HepG2 (cell line): Measurements from ENCODE around the gene TNP2. TPM values are rescaled to one million over a fixed set of nuclear protein-coding genes. Genes with fewer than 3 reads are reported as not detected.

Experiments
- HIVEP1 ChIP-seq: sonication (generic); formaldehyde crosslinking; IDR thresholded peaks from 2 replicates; pipeline ENCODE4 v1.4.0; 2020; ENCODE audit warnings: mild to moderate bottlenecking, missing genetic modification reagents
- KDM2A ChIP-seq: sonication (generic); formaldehyde crosslinking; IDR thresholded peaks from 2 replicates; pipeline ENCODE4 v1.4.0; 2020; ENCODE audit warnings: low read depth, missing genetic modification reagents, borderline replicate concordance
- NKX3-1 ChIP-seq: sonication (generic); formaldehyde crosslinking; IDR thresholded peaks from 2 replicates; pipeline ENCODE4 v1.5.0; 2020; ENCODE audit warnings: missing genetic modification reagents
- ONECUT2 ChIP-seq: sonication (generic); formaldehyde crosslinking; IDR thresholded peaks from 2 replicates; pipeline ENCODE4 v1.4.0; 2020; ENCODE audit warnings: missing genetic modification reagents
- SMARCE1 ChIP-seq: fragments of 450-650 bp; IDR thresholded peaks from 2 replicates; pipeline ENCODE4 v1.6.1; 2017; ENCODE audit warnings: borderline replicate concordance
- SPEN ChIP-seq: sonication (generic); formaldehyde crosslinking; IDR thresholded peaks from 2 replicates; pipeline ENCODE4 v1.5.1; 2020; ENCODE audit warnings: low read depth, mild to moderate bottlenecking, missing genetic modification reagents
- STAT5B ChIP-seq: sonication (generic); formaldehyde crosslinking; IDR thresholded peaks from 2 replicates; pipeline ENCODE4 v1.4.0; 2020; ENCODE audit warnings: missing genetic modification reagents
- ZKSCAN1 ChIP-seq: fragments of 150-350 bp; IDR thresholded peaks from 2 replicates; pipeline ENCODE4 v1.6.1; 2014; ENCODE audit warnings: low read length
- ZNF326 ChIP-seq: sonication (generic); formaldehyde crosslinking; IDR thresholded peaks from 2 replicates; pipeline ENCODE4 v1.4.0; 2020; ENCODE audit warnings: missing genetic modification reagents, borderline replicate concordance
- ZNF569 ChIP-seq: sonication (generic); formaldehyde crosslinking; IDR thresholded peaks from 2 replicates; pipeline ENCODE4 v1.5.0; 2020; ENCODE audit warnings: mild to moderate bottlenecking, missing genetic modification reagents, moderate library complexity, borderline replicate concordance
- polyA plus RNA-seq, 8 experiments: library from polyadenylated mRNA; depleted of rRNA in 3 of 8; stranded (reverse) in 7 of 8; unstranded in 1 of 8; fragments of >200 nt; fragmentation: Illumina TruSeq in 4 of 8; extraction: Trizol in 4 of 8; gene quantifications; 2 replicates each; pipeline versions ENCODE4 v1.2.1 to v1.2.3, GENCODE V29; 2011 to 2016; ENCODE audit warnings: low read depth in 4 of 8, missing spikeins in 1 of 8, mixed read lengths in 1 of 8; ENCODE audit not compliant: insufficient read depth in 1 of 8
- total RNA-seq, 5 experiments: library from RNA; depleted of rRNA; stranded (reverse); fragments of >200 nt; fragmentation: Illumina TruSeq; extraction: Trizol; gene quantifications; 2 replicates each; pipeline ENCODE4 v1.2.3, GENCODE V29; 2016; ENCODE audit warnings: low read depth in 1 of 5
- TF ChIP-seq, protein P1 (sequence below), 2 experiments: fragments of 450-650 bp in 1 of 2; sonication (generic) in 1 of 2; formaldehyde crosslinking in 1 of 2; IDR thresholded peaks; 2 replicates each; pipeline versions ENCODE4 v1.6.1 to v1.8.0; 2016 to 2022; ENCODE audit warnings: antibody characterized with exemption in 1 of 2, mild to moderate bottlenecking in 1 of 2, missing genetic modification reagents in 1 of 2
- TF ChIP-seq, protein P2 (sequence below): IDR thresholded peaks from 2 replicates; pipeline ENCODE4 v1.6.1; 2016; ENCODE audit warnings: low read depth
- TF ChIP-seq, protein P3 (sequence below): sonication (generic); formaldehyde crosslinking; IDR thresholded peaks from 2 replicates; pipeline ENCODE4 v1.8.1; 2023; ENCODE audit warnings: missing genetic modification reagents, mild to moderate bottlenecking, borderline replicate concordance

Gene TNP2
- total and polyA plus RNA-seq, 2 of the 13 experiments (the other 11 are each of a cell fraction or from before 2014, with no cell fraction given), result not detected

DNA sequence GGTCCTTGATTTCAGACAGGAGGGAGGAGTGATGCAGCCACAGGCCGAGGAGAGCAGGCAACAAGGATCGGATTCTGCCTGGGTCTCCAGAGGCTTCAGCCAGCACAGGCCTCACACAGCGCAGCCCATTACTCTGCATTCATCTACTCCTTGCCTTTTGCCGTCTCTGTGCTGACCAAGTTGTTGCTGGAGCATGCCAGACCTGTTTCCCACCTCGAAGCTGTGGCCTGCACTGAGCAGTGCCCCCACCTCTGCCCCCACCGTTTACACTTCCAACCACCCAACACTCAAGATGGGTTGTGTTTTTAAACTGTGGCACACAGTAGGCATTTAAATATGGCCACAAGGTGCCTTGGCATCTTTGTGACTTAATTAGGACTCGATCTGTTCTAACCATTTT, 5.8 kb upstream of the TNP2 start (continued):
- TF ChIP-seq, protein P1, sequence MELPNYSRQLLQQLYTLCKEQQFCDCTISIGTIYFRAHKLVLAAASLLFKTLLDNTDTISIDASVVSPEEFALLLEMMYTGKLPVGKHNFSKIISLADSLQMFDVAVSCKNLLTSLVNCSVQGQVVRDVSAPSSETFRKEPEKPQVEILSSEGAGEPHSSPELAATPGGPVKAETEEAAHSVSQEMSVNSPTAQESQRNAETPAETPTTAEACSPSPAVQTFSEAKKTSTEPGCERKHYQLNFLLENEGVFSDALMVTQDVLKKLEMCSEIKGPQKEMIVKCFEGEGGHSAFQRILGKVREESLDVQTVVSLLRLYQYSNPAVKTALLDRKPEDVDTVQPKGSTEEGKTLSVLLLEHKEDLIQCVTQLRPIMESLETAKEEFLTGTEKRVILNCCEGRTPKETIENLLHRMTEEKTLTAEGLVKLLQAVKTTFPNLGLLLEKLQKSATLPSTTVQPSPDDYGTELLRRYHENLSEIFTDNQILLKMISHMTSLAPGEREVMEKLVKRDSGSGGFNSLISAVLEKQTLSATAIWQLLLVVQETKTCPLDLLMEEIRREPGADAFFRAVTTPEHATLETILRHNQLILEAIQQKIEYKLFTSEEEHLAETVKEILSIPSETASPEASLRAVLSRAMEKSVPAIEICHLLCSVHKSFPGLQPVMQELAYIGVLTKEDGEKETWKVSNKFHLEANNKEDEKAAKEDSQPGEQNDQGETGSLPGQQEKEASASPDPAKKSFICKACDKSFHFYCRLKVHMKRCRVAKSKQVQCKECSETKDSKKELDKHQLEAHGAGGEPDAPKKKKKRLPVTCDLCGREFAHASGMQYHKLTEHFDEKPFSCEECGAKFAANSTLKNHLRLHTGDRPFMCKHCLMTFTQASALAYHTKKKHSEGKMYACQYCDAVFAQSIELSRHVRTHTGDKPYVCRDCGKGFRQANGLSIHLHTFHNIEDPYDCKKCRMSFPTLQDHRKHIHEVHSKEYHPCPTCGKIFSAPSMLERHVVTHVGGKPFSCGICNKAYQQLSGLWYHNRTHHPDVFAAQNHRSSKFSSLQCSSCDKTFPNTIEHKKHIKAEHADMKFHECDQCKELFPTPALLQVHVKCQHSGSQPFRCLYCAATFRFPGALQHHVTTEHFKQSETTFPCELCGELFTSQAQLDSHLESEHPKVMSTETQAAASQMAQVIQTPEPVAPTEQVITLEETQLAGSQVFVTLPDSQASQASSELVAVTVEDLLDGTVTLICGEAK (IDR thresholded peaks at IDR 0.05), result no peak
- TF ChIP-seq, protein P1 (CRISPR knock-in tag; IDR thresholded peaks at IDR 0.05), result peak; percentile 19; the same call in 1 of the 2 replicates
- TF ChIP-seq, protein P2, sequence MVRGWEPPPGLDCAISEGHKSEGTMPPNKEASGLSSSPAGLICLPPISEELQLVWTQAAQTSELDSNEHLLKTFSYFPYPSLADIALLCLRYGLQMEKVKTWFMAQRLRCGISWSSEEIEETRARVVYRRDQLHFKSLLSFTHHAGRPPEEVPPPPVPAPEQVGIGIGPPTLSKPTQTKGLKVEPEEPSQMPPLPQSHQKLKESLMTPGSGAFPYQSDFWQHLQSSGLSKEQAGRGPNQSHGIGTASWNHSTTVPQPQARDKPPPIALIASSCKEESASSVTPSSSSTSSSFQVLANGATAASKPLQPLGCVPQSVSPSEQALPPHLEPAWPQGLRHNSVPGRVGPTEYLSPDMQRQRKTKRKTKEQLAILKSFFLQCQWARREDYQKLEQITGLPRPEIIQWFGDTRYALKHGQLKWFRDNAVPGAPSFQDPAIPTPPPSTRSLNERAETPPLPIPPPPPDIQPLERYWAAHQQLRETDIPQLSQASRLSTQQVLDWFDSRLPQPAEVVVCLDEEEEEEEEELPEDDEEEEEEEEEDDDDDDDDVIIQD, result no peak
- TF ChIP-seq, protein P3, sequence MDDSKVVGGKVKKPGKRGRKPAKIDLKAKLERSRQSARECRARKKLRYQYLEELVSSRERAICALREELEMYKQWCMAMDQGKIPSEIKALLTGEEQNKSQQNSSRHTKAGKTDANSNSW, result no peak
- TF ChIP-seq SPEN (CRISPR knock-in tag), result no peak
- TF ChIP-seq ZNF569 (CRISPR knock-in tag), result no peak
- TF ChIP-seq ZKSCAN1, result 0 out of 2 replicates have a peak, but pooled peaks have one; percentile 41
- 0 out of 2 replicates have a peak, but pooled peaks have one; percentile 1 for TF ChIP-seq KDM2A
- no peak for TF ChIP-seq ZNF326 (CRISPR knock-in tag)
- no peak for TF ChIP-seq SMARCE1
- TF ChIP-seq HIVEP1 (CRISPR knock-in tag), result peak; percentile 58
- no peak for TF ChIP-seq NKX3-1 (CRISPR knock-in tag)
- no peak for TF ChIP-seq ONECUT2 (CRISPR knock-in tag)
- TF ChIP-seq STAT5B, result no peak
